ENCODE data around the gene TTC7B.

TTC7B gene

DNA sequence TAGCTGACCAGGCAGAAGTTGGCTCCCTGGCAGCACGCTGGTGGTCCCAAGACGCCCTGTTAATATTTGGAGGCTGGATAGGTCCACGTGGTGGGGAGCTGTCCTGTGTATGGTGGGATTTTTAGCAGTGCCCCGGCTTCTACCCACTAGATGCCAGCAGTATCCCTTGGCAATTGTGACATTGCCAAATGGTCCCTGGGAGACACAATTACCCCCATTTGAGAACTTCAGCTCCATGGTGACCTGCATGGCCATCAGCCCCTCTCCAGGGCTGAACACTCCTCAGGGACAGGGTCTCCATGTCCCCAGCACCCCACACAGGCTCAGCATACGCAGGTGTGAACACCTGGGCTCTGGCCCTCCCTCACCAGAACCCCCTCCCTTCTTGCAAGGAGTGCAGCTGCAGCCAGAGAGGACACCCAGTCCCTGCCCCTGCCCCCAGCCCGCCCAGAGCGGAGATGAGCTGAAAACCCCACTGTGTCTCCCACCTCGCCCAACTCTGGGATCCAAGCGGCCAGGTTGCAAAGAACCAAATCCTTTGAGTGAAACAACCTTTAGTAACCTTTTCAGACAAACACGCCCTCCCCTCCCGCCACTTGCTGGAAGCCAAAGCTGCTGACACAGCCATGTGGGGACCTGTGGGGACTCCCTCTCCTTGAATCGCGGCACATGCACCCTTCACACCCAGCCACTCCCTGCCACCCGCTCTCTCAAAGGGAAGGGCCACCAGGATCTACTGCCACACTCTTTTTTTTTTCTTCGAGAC, 299.0 kb downstream of the TTC7B start:
- no peak for DNase-seq (ENCODE audit: low read depth in 1 of 2, low spot score in 1 of 2)

DNA sequence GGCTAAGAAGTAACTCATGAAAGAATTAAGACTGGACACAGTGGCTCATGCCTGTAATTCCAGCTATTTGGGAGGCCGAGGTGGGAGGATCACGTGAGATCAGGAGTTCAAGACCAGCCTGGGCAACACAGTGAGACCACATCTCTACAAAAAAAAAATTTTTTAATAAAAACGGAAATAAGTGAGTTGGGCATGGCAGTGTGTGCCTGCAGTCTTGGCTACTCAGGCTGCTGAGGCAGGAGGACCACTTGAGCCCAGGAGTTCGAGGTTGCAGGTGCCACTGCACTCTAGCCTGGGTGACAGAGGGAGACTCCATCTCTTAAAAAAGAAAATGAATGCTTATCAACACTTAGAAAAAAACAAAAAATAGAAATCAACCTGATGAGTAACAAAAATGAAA, 301.7 kb downstream of the TTC7B start:
- no peak for DNase-seq (ENCODE audit: low read depth in 1 of 2, low spot score in 1 of 2)

DNA sequence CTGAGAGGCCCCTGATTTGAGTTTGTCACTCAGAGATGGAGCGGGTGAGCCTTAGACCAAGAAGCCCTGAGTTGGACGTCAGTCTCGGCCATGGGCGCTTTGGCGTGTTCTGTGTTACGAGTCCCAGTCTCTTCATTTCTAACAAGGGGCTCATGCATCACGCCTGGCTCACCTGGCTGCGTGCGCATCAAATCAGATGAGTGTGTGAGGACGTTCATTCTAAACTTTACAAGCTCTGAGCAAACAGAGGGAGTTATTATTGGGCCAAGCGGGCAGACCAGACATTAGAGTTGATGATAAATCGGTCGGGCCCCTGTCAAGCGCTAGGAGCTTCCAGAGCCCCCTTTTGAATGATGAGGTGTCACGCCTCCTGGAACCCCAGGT, 302.2 kb downstream of the TTC7B start:
- DNase-seq (ENCODE audit: low read depth in 1 of 2, low spot score in 1 of 2) = no peak

DNA sequence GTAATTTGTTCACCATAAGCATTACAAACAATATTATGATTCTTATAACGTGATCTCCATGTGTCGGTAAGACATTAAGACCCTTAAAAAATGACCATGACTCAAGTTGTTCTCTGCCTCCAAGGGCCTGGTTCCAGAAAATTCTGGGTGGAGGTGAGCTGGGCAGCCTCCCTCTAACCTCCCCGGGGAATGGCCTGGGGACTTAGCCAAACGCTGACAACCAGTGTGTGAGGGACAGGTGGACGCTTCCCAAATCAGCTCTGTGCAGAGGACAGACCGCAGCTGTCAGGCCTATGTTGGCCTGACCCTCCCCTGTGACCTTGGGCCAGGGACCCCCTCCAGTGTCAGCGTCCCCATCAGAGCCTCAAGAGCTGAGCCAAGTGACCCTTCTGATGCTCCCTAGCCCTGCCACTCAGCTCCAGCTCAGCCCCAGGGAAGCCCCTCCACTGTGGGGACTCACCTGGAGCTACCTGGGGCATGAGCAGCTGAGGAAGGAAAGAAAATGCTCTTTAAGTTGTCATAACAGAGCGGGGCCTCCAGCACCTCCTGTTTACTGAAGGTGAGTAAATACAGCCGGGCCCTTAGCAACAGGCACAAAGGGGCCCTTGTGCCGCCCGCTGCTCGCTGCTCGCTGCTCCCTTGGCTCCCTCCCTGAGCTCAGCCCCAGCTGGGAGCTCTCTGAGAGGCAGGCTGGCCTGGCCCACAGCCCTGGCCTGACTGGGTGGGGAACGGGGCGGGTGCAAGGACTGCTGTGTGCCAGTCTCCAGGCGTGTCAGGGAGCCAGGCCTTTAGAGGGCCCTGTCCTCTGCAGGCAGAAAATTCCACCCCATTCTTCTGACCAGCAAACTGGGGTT, 302.8 kb downstream of the TTC7B start:
- no peak for DNase-seq (ENCODE audit: low read depth in 1 of 2, low spot score in 1 of 2)

DNA sequence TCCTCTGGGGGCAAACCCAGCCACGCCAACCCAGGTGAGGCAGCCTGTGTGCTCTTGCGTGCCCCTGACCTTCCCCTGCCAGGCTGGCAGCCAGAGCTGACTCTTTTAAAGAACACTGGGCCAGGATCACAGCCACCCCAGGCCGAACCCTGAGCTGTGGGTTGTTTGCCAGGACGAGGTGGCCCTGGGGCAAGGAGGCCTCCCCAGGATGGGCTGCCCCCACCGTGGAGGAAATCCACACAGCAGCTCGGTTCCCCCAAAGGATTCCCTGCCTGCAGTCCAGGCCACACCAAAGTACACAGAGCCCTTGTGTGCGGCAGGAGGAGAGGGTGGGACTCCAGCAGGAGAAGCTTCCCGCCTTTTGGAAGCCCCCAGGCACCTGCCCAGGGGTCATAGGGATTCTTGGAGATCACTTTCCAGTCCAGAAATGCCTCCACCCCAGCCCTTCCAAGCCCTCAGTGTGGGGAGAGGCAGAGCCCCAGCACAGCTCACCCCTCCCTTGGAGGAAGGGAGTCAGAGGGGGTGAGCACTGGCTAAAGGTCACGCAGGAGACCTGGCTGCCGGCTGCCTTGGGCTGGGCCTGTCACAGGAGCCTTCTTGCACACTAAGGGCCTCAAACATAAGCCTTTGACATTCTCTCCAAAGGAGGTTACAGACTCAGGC, 303.8 kb downstream of the TTC7B start:
- no peak for DNase-seq (ENCODE audit: low read depth in 1 of 2, low spot score in 1 of 2)

DNA sequence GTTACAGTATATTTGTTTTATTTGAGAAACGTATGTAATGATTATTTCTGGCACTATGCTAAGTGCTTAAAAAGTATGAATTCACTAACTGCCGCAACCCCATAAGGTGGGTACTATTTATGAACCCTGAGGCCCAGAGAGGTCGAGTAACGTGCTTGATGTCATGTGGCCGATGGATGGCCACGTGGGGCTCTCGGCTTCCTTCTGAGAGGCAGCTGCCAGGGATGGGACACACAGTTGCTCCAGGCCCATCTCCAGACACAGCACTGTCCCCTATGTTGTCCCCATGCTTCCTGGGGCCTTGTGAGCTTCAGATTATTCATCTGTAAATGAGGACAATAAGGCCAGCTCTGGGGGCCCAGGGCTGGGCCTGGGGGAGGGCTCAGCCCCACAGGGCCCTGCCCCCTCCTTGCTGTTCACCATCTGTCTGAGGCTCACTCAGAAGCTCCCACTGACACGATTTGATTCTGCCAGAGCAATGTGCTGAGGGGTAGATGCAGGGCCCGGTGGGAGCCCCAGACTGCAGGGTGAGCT, 304.4 kb downstream of the TTC7B start:
- DNase-seq (ENCODE audit: low read depth in 1 of 2, low spot score in 1 of 2) = no peak

DNA sequence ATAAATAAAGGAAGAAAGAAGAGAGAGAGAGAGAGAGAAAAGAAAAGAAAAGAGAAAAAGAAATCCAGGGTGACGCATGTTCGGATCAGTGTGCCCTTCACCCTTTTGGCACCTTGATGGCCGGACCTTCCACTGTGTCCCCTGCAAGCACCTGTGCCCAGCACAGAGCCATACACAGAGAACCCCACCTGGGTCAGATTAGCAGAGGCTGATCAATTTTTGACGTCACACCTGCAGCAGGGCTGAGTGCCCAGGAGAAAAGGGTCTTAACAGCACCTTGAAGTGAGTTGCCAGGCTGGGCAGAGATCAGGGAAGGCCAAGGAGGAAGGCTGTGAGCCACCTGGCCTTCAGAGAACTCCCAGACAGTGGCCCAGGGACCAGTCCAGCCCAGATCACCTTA, 305.0 kb downstream of the TTC7B start:
- no peak for DNase-seq (ENCODE audit: low read depth in 1 of 2, low spot score in 1 of 2)

DNA sequence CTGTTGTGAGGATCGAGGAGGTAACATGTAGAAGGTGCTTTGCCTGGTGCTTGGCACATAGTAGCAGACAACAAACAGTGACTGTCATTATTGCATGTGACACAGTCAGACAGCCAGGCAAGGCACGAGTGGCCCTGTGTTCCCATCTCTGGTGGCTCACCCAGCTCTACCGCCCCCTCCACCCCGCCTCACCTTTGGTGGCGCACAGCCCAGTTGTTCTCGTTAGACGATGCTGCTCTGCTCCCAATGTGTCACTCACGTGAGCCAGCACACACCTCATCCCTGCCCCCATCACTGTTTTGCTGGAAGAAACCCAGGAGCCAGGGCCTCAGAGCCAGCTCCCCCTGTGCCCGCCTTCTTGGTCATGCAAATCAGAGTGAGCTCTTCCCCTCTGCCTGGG, 306.1 kb downstream of the TTC7B start:
- DNase-seq (ENCODE audit: low read depth in 1 of 2, low spot score in 1 of 2) = no peak

DNA sequence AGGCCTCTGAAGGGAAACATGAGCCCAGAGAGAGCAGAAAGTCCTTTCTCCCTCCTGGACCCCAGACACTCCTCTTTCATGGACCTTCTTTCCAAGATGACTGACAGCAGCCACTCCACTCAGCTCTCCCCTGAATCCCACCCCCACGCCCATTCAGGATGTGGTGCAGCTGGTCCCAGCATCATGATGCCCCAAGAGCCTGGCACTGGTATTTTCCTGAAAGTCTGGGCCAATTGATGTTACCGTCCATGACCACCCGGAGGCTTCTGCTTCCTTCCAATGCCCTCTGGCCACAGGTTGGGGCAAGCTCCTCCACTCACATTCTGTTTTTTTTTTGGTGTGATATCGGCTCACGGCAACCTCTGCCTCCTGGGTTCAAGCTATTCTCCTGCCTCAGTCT, 306.8 kb downstream of the TTC7B start:
- DNase-seq (ENCODE audit: low read depth in 1 of 2, low spot score in 1 of 2) = no peak

DNA sequence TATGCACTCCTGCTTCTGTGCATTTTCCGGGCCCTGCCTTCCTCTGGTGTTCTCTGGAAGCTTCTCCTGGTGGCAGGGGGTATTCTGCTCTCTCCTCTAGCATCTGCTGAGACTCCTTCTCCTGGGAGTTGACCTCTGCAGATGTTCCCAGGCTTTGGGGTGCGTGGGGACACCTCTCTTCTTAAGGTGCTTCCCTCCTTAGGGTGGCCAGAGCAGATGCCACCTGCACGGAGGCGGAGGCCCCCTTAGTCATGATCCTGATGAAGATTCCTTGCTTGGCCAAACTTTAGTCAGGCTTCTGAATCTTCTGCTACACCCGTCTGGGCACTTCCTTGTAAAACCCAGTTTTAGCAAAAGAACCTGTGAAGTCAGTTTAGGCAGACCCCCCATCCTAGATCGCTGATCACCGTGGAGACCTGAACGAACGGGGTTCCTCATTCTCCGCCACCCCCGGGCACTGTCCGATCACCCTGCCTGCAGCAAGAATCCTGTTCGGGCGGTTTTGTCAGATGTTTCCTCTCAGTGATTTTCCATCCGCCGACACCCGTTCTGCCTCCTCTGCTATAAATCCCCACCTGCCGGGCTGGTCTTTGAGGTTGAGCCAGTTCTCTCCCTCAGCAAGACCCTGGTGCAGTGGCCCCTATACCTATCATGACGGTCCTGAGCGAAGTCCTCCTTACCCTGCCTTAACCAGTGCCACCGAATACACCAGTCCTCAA, 307.5 kb downstream of the TTC7B start:
- DNase-seq (ENCODE audit: low read depth in 1 of 2, low spot score in 1 of 2) = no peak

DNA sequence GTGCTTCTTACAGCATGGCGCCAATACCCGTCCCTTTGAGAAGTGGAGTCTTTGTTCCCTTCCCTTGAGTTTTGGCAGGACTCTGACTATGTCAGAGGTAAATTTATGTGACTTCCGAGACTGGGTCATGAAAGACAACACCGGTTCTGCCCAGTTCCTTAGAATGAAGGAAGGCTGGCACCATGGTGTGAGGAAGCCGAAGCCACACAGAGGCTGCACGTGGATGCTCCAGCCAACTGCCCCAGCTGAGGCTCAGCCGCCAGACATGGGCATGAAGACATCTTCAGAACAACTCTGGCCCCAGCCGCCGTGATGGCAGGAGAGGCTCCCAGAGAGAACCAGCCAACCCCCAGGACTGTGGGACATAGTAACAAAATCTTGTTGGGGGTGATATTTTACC, 308.2 kb downstream of the TTC7B start:
- no peak for DNase-seq (ENCODE audit: low read depth in 1 of 2, low spot score in 1 of 2)

DNA sequence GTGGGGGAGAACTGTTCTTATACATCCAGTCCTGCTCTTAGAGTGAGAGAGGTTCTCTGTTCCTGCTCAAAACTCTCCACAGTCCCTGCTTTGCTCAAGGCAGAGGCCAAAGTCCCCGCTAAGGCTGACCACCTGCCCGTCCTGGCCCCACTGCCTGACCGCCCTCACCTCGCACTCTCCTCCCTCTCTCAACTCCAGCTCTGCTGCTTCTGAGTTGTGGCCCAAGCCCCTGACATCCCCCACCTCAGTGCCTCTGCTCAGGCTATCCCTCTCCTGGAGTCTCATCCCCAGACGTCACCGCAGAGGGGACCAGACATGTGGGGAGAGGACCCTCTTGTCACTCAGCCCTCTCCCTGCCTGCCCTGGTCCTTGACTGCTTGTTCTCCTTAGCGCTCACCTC, 308.8 kb downstream of the TTC7B start:
- no peak for DNase-seq (ENCODE audit: low read depth in 1 of 2, low spot score in 1 of 2)

DNA sequence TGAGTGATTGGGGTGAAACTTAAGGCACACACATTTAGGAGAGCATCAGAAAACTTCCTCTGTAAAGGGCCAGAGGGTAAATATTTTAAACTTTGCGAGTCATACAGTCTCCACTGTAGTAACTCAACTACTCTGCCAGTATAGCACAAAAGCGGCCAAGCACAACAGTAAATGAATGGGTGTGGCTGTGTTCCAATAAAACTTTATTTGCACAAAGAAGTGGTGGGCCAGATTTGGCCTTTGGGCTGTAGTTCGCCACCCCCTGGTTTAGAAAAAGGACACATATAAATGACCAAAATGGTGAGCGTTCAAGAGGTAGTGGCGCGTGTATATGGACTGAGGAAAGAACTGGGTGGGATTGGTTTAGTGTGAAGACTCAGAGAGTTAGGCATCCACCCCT, 309.5 kb downstream of the TTC7B start:
- no peak for DNase-seq (ENCODE audit: low read depth in 1 of 2, low spot score in 1 of 2)

DNA sequence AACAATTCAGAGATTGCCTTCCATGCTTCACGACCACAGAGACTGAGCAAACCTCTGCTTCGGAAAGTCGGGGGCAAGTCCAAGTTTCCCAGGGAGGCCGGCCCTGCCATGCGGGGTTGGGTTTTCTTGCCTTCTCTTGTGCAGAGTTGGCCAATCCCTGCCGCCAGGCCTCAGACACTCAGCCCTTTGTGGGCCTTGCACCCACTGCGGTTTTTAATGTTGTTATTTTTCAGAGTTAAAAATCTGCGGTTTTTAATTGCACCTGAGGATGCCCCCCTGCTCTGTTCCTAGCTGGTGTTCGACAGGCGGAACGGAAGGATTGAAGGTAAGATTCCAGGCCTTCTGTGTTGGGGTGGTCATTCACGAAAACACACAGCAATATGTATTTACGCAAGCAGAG, 310.7 kb downstream of the TTC7B start:
- no peak for DNase-seq (ENCODE audit: low read depth in 1 of 2, low spot score in 1 of 2)

DNA sequence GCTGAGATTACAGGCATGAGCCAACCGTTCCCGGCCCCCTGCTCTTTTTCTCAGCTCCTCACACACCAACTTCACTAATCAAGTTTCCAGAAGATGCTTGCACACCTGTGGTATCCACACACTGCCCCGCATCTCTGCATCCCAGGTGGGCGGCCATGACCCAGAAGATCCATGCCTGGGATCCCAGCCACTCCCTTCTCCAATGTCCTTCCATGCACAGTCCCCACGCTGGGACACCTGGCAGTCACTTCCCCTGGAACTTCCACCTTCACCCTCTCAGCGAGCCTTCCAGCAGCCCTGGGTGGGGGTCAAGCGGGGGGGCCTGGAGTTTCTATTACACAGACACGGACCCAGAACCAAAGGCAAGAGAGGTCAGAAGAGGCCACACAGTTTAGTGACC, 311.6 kb downstream of the TTC7B start:
- DNase-seq (ENCODE audit: low read depth in 1 of 2, low spot score in 1 of 2) = no peak

DNA sequence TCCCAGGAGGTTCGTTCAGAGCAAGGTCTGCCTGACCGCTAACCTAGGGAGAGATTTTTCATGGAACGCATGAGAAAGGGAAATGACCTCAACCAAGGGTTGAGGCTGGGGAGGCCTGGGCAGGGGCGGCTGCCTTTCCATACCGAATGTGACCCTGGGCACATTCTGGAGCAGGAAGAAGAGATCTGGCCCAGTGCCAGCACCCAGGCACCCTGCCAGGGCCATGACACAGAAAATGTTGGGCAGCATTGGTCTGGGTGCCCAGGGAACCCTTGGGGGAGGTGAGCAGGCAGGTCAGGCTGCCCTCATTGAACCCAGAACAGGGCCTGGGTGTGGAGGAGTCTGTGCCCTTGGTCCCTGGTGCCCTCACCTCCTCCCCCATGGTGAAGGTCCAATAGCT, 312.6 kb downstream of the TTC7B start:
- DNase-seq (ENCODE audit: low read depth in 1 of 2, low spot score in 1 of 2) = no peak

DNA sequence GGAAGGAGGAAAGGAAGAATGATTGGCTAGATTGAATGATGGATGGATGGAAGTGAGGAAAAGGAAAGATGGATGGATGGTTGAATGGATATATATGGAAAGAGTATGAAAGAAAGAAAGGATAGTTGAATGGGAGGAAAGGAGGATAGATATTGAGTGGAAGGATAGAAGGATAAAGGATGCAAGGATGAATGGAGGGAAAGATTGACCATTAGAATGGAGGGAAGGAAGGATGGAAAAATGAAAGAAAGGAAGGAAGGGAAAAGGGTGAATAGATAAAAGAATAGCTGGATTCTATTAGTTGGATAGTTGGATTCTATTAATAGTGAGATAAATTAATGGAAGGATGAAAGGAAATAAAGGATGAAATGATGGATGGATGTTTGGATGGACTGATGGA, 313.5 kb downstream of the TTC7B start:
- no peak for DNase-seq (ENCODE audit: low read depth in 1 of 2, low spot score in 1 of 2)

DNA sequence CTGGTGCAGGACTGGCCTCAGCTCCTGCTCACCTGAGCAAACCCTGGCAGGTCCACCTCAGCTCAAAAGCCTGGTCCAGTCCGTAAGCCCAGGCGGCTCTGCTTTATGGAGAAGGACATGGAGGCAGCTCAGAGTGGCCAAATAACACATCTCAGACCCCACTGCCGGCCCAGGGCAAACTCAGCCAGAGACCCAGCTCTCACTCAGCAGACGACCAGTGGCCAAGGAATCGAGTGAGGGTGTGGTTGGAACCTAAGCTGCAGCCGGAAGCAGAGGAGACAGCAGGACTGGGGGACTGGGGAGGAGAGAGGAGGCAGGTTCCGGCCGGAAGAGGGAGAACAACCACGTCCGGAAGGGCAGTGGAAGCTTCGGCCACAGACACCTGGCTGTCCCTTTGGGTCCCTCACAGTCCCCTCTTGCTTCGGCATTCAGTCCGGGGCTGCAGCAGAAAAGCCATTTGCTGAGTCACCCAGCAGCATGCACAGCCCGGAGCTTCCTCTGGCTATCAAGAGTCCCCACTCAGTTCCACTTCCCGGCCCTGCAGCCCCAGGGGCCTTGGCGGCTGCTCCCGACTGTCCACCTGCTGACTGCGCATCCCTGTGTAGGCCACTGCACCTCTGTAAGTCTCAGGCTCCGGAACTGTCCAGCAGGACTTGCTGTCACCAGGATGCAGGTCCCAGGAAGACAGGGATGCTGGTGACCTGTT, 315.4 kb downstream of the TTC7B start:
- DNase-seq (ENCODE audit: low read depth in 1 of 2, low spot score in 1 of 2) = no peak

DNA sequence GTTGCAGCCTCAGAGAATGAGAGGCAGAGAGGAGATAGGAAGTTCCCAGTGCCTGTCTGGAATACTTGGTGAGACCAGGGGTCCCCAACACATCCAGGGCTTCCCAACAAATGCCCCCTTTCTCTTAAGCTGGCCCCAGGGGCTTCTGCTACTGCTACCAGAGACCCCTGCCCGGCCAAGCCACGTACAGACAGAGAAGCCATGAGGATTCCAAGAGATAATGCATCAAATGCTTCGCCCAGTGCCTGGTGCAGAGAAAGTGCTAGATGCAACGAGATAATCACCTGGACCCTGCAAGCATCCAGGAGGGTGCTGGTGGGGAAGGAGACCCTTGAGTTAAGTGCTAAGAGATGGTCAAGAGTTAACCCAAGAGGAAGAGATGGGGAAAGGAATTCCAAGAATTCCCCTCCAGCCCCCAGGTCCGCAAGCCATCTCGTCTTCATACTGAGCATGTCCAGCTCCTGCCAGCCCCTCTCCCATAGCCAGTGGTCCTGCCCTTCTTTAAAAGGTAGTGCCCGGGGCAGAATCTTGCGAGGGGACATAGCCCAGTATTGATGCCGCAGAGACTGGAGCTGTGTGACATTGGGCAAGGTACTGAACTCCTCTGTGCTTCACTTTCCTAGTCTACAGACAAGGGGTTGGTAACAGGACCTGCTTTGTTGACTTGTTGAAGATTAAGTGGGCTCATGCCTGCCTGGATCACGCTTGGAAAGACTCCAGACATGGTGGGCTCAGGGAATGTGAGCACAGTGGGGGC, 316.1 kb downstream of the TTC7B start:
- no peak for DNase-seq (ENCODE audit: low read depth in 1 of 2, low spot score in 1 of 2)

DNA sequence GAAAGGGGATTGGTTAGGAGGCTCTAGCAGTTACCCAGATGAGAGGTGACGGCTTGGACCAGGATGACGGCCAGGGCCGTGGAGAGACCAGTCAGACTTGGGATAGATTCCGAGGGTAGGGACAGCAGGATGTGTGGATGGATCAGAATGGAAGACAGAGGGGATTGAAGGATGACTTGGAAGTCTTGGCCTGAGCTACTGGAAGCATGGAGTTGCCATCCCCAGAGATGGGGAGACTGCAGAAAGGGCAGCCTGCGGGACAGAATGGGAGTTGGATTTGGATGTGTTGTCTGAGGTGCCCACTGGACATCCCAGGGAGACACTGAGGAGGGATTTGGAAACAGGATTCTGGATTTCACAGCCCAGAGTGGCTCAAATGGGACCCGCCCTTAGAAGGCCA, 317.1 kb downstream of the TTC7B start:
- DNase-seq (ENCODE audit: low read depth in 1 of 2, low spot score in 1 of 2) = no peak

All from activated T-helper 1 cell treated with anti-CD3 and anti-CD28 coated beads, Interleukin-2, amount 50 U/mL, for 16 hours (primary cell).